Neural progenitor cell (in vitro differentiated cells): Measurements from ENCODE around the gene MAP2.

Experiments
- EZH2 ChIP-seq: fragments of 200-600 bp; sonication (generic); IDR thresholded peaks from 2 replicates; pipeline ENCODE4 v1.6.1; 2017; ENCODE audit warnings: antibody characterized with exemption, mild to moderate bottlenecking, moderate library complexity
- TF ChIP-seq, protein P1 (sequence below): fragments of 200-600 bp; sonication (generic); IDR thresholded peaks from 2 replicates; pipeline ENCODE4 v1.5.1; 2017; ENCODE audit warnings: antibody characterized with exemption, mild to moderate bottlenecking

DNA sequence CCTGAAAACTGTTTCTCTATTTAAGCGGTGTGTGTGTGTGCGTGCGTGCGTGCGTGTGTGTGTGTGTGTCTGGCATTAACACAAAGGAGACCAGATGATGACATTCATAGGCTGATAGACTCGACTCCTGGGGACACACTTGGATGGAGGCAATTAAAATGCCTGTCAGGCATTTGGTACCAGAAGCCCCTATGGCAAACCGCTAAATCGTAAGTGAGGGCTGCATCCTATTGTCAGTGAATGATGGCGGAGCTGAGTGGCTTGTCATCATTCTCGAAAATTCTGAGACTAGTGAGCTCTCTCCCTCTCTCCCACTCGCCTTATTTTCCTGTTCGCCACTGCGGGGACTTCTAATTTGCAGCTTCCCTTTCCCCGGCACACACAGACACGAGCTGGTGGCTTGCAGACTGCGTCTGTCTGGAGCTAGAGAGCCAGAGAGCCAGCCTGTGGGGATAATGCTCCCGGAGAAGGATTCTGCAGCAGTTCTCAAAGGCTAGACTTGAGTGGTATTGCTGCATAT, 155.4 kb downstream of the MAP2 start:
- no peak for TF ChIP-seq EZH2
- TF ChIP-seq, protein P1, sequence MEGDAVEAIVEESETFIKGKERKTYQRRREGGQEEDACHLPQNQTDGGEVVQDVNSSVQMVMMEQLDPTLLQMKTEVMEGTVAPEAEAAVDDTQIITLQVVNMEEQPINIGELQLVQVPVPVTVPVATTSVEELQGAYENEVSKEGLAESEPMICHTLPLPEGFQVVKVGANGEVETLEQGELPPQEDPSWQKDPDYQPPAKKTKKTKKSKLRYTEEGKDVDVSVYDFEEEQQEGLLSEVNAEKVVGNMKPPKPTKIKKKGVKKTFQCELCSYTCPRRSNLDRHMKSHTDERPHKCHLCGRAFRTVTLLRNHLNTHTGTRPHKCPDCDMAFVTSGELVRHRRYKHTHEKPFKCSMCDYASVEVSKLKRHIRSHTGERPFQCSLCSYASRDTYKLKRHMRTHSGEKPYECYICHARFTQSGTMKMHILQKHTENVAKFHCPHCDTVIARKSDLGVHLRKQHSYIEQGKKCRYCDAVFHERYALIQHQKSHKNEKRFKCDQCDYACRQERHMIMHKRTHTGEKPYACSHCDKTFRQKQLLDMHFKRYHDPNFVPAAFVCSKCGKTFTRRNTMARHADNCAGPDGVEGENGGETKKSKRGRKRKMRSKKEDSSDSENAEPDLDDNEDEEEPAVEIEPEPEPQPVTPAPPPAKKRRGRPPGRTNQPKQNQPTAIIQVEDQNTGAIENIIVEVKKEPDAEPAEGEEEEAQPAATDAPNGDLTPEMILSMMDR, result no peak
